ENCODE results near the gene SMIM21. TPM values are rescaled to one million over a fixed set of nuclear protein-coding genes. Genes with fewer than 3 reads are reported as not detected.

SMIM21 gene
- polyA plus RNA-seq, 3 donors, result not detected

GRCh38 chr18:75377258-75377657 is 50.2 kb downstream of the SMIM21 start:
- no peaks in the 10 kb centered on the region for H3K79me2 ChIP-seq (ENCODE audit: insufficient read depth, low read length)
- Mint-ChIP-seq H3K27me3 (ENCODE audit: low read depth in 3 of 3) (peaks cover 1 to 3% (median 2%) of the 10 kb centered on the region in 3 donors), H3K4me3 (no peak overlapping the region), H3K9me3 (peaks cover 0 to 5% (median 3%) of the 10 kb centered on the region in 7 donors), H3K4me1 (no peaks in the 10 kb centered on the region), H3K36me3 (no peaks in the 10 kb centered on the region), H3K27ac (no peak overlapping the region)
- H3K9ac ChIP-seq (ENCODE audit: insufficient read depth, low read length, poor library complexity, severe bottlenecking), result no peak overlapping the region
- H3K36me3 ChIP-seq (replicated peaks in 1 of 2; ENCODE audit: control insufficient read depth in 1 of 2, insufficient read depth in 2 of 2, low read length in 2 of 2), result no peaks in the 10 kb centered on the region
- H4K20me1 ChIP-seq (ENCODE audit: insufficient read depth, low read length), result no peaks in the 10 kb centered on the region
- H3K27ac ChIP-seq (ENCODE audit: low read depth in 1 of 2, low read length in 2 of 2), result no peak overlapping the region
- TF ChIP-seq CTCF (IDR thresholded peaks at IDR 0.05), result no peak
- WGBS (ENCODE audit: insufficient coverage), result 60% methylated on average over 1 of the region's 2 CpGs
- H3K4me3 ChIP-seq (replicated peaks in 1 of 3; ENCODE audit: low read depth in 2 of 3, low read length in 3 of 3), result no peak overlapping the region
- DNase-seq, result no peak
- no peak overlapping the region for H3K4me2 ChIP-seq (replicated peaks; ENCODE audit: extremely low read depth, low read length, poor library complexity, severe bottlenecking)
- H2AFZ ChIP-seq (ENCODE audit: insufficient read depth, low read depth, low read length, poor library complexity, severe bottlenecking), result no peak overlapping the region
- no peaks in the 10 kb centered on the region for H3K4me1 ChIP-seq (ENCODE audit: control insufficient read depth in 1 of 2, insufficient read depth in 2 of 2, low read length in 2 of 2)
- H3K9me3 ChIP-seq (replicated peaks in 1 of 2; ENCODE audit: control insufficient read depth in 1 of 2, insufficient read depth in 1 of 2, low read length in 2 of 2), result peaks cover 0 to 4% of the 10 kb centered on the region in 2 donors
- intact Hi-C loops (cut with micrococcal nuclease), result no loop called here
- H3K27me3 ChIP-seq (ENCODE audit: control insufficient read depth in 2 of 2, insufficient read depth in 2 of 2, low read length in 2 of 2), result no peaks in the 10 kb centered on the region

GRCh38 chr18:75376004-75376403 is 51.5 kb downstream of the SMIM21 start:
- Histone ChIP-seq H3K79me2 (ENCODE audit: insufficient read depth, low read length) (no peaks in the 10 kb centered on the region), H3K4me3 (replicated peaks in 1 of 3; ENCODE audit: low read depth in 2 of 3, low read length in 3 of 3) (no peak overlapping the region), H3K36me3 (replicated peaks in 1 of 2; ENCODE audit: control insufficient read depth in 1 of 2, insufficient read depth in 2 of 2, low read length in 2 of 2) (no peaks in the 10 kb centered on the region), H2AFZ (ENCODE audit: insufficient read depth, low read depth, low read length, poor library complexity, severe bottlenecking) (no peak overlapping the region), H3K4me1 (ENCODE audit: control insufficient read depth in 1 of 2, insufficient read depth in 2 of 2, low read length in 2 of 2) (no peaks in the 10 kb centered on the region), H3K27me3 (ENCODE audit: control insufficient read depth in 2 of 2, insufficient read depth in 2 of 2, low read length in 2 of 2) (no peaks in the 10 kb centered on the region), H3K4me2 (replicated peaks; ENCODE audit: extremely low read depth, low read length, poor library complexity, severe bottlenecking) (no peak overlapping the region), H3K9ac (ENCODE audit: insufficient read depth, low read length, poor library complexity, severe bottlenecking) (no peak overlapping the region), H3K9me3 (replicated peaks in 1 of 2; ENCODE audit: control insufficient read depth in 1 of 2, insufficient read depth in 1 of 2, low read length in 2 of 2) (peaks cover 0 to 4% of the 10 kb centered on the region in 2 donors), H4K20me1 (ENCODE audit: insufficient read depth, low read length) (no peaks in the 10 kb centered on the region), H3K27ac (ENCODE audit: low read depth in 1 of 2, low read length in 2 of 2) (no peak overlapping the region)
- Mint-ChIP-seq H3K4me3 (no peak overlapping the region), H3K4me1 (no peaks in the 10 kb centered on the region), H3K27me3 (ENCODE audit: low read depth in 3 of 3) (peaks cover 1 to 3% (median 2%) of the 10 kb centered on the region in 3 donors), H3K9me3 (peaks cover 0 to 5% (median 3%) of the 10 kb centered on the region in 7 donors), H3K27ac (no peak overlapping the region), H3K36me3 (no peaks in the 10 kb centered on the region)
- TF ChIP-seq CTCF (IDR thresholded peaks at IDR 0.05), result no peak
- WGBS (ENCODE audit: insufficient coverage), result 100% methylated on average over 2 of the region's 3 CpGs
- intact Hi-C loops (cut with micrococcal nuclease), result no loop called here
- no peak for DNase-seq
